ENCODE results near the gene PNKP. TPM values are rescaled to one million over a fixed set of nuclear protein-coding genes. Genes with fewer than 3 reads are reported as not detected.

Gene PNKP
- total RNA-seq, 2 donors from 2014 or later = 29.2 to 32.5 TPM

DNA sequence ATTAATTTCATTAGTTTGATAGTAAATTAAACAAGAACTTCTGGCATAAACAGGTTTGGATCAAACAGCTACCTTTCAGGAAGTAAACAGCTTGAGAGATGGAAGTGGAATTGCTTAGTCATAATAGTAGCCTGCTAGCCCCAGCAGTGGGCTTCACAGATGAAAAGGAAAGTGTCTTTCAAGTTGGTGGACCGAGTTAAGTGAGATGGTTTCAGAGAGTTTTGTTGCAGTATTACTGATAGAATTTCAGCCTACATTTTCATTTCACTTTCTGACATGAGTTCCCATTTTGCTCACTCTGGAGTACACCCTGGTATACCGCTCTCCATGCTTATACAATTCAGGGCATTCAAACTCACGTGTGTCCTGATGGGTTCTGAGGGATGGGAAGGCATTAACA is 18.4 kb downstream of the PNKP start:
- Histone ChIP-seq H3K27ac (no peak overlapping the region), H3K27me3 (no peaks in the 10 kb centered on the region), H3K4me1 (peaks cover 0 to 30% of the 10 kb centered on the region in 2 donors), H3K9me3 (no peaks in the 10 kb centered on the region), H3K4me3 (no peak overlapping the region), H3K36me3 (no peaks in the 10 kb centered on the region)
- no peak for DNase-seq (ENCODE audit: low spot score)
- TF ChIP-seq, protein P1, sequence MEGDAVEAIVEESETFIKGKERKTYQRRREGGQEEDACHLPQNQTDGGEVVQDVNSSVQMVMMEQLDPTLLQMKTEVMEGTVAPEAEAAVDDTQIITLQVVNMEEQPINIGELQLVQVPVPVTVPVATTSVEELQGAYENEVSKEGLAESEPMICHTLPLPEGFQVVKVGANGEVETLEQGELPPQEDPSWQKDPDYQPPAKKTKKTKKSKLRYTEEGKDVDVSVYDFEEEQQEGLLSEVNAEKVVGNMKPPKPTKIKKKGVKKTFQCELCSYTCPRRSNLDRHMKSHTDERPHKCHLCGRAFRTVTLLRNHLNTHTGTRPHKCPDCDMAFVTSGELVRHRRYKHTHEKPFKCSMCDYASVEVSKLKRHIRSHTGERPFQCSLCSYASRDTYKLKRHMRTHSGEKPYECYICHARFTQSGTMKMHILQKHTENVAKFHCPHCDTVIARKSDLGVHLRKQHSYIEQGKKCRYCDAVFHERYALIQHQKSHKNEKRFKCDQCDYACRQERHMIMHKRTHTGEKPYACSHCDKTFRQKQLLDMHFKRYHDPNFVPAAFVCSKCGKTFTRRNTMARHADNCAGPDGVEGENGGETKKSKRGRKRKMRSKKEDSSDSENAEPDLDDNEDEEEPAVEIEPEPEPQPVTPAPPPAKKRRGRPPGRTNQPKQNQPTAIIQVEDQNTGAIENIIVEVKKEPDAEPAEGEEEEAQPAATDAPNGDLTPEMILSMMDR (IDR thresholded peaks at IDR 0.05) = no peak

DNA sequence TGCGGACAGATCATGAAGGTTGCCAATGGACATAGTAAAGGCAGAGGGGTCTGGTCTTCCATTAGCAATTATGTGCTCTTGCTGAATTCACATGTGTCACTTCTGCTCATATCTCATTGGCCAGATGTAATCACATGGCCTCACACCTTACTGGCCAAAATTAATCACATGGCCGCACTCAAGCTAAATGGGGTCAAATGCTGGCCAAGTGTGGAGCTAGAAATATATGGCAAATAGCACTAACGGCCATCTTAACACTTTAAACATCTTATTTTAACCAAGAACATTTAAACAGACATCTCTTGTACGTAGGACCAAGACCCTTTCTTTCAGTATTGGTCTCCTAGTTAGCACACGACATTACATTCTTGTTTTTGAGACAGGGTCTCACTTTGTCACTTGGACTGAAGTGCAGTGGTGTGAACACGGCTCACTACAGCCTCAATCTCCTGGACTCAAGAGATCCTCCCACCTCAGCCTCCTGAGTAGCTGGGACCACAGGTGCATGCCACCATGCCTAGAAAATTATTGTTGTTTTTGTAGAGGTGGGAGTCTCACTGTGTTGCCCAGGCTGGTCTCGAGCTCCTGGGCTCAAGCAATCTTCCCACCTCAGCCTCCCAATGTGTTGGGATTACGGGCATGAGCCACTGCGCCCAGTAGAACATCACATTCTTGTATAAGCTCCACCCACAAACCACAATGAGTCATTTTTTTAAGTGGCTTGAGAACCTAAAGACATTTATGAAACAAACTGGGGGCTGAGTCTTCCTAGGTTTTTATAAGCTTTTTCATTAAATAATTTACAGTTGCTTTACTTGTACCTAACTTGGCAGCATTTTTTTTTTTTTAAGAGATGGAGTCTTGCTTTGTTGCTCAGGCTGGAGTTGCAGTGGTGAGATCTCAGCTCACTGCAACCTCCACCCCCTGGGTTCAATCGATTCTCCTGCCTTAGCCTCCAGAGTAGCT is 19.4 kb downstream of the PNKP start:
- Histone ChIP-seq H3K4me1 (peaks cover 0 to 22% of the 10 kb centered on the region in 2 donors), H3K27ac (no peak overlapping the region), H3K27me3 (no peaks in the 10 kb centered on the region), H3K4me3 (no peak overlapping the region), H3K36me3 (no peaks in the 10 kb centered on the region), H3K9me3 (no peaks in the 10 kb centered on the region)
- TF ChIP-seq, protein P1 (IDR thresholded peaks at IDR 0.05) = no peak
- no peak for DNase-seq (ENCODE audit: low spot score)

DNA sequence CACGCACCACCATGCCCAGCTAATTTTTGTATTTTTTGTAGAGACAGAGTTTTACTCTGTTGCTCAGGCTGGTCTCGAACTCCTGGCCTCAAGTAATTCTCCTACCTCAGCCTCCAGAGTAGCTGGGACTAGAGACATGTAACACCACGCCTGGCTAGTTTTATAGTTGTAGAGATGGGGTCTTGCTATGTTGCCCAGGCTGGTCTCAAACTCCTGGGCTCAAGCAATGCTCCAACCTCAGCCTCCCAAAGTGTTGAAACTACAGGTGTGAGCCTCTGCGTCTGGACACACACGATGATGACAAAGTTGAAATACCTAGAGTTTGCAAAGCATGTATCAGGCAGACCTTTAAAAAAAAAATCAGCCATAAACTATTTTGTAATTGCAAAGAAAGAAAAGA is 21.0 kb downstream of the PNKP start:
- TF ChIP-seq, protein P1 (IDR thresholded peaks at IDR 0.05) = no peak
- Histone ChIP-seq H3K4me1 (peaks cover 0 to 8% of the 10 kb centered on the region in 2 donors), H3K36me3 (no peaks in the 10 kb centered on the region), H3K9me3 (no peaks in the 10 kb centered on the region), H3K27ac (no peak overlapping the region), H3K4me3 (no peak overlapping the region), H3K27me3 (no peaks in the 10 kb centered on the region)
- DNase-seq (ENCODE audit: low spot score) = no peak

DNA sequence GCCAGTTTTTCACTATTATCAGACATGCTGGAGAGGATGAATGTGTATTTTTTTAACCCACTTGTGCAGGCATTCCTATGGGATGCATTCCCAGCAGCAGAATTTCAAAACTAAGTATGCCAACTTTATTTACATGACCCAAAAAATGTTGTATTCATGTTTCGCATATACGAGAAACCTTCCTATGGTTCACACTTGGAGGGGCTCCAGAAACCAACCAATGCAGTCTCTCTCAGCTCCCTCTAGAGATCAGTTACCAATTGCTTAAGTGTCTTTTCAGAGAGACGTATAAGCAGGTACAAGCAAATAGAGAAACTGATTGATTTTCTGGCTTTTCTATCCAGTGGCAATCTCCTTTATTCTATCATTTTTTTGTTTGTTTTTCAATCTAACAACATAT is 22.0 kb downstream of the PNKP start:
- Histone ChIP-seq H3K36me3 (no peaks in the 10 kb centered on the region), H3K27me3 (no peaks in the 10 kb centered on the region), H3K4me1 (peaks cover 0 to 8% of the 10 kb centered on the region in 2 donors), H3K9me3 (no peaks in the 10 kb centered on the region), H3K4me3 (no peak overlapping the region), H3K27ac (no peak overlapping the region)
- no peak for DNase-seq (ENCODE audit: low spot score)
- TF ChIP-seq, protein P1 (IDR thresholded peaks at IDR 0.05) = no peak

DNA sequence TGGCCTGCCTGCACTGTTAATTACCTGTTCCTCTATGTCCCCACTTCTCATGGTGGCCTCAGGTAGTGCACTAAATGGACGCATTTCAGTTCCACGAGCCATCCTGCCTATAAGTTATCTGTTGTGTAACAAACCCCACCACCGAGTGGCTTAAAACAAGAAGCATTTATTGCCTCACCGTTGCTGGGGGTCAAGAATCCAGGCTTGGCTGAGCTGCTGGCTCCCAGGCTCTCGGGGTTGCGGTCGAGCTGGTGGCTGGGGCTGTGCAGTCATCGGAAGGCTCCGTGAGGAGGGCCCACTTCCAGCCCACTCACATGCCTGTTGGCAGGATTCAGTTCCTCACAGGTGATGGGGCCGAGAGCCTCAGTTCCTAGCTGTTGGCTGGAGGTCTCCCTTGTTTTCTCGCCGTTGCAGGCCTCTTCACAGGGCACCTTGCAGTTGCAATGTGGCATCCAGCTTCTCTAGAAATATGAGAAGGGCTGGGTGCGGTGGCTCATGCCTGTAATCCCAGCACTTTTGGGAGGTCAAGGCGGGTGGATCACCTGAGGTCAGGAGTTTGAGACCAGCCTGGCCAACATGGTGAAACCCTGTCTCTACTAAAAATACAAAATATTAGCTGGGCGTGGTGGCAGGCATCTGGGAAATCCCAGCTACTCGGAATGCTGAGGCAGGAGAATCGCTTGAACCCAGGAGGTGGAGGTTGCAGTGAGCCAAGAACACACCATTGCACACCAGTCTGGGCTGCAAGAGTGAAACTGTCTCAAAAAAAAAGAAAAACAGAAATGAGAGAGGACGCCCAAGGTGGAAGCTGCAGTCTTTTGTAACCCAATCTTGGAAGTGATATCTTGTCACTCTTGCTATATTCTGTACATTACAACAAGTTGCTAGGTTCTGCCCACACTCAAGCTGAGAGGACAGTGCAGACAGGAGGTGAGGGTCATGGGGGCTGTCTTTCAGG is 23.0 kb downstream of the PNKP start:
- TF ChIP-seq, protein P1 (IDR thresholded peaks at IDR 0.05) = no peak
- H3K4me1 ChIP-seq = no peaks in the 10 kb centered on the region
- no peak overlapping the region for H3K4me3 ChIP-seq
- no peaks in the 10 kb centered on the region for H3K36me3 ChIP-seq
- DNase-seq (ENCODE audit: low spot score) = no peak
- H3K27ac ChIP-seq = no peak overlapping the region
- H3K9me3 ChIP-seq = no peaks in the 10 kb centered on the region
- no peaks in the 10 kb centered on the region for H3K27me3 ChIP-seq

All from right atrium auricular region (tissue), 2 donors.